Measurements from ENCODE around the gene NFX1.

NFX1 gene

GRCh38 chr9:33288235-33288634 lies 2.1 kb upstream of the NFX1 start:
- Histone ChIP-seq H3K9ac (ENCODE audit: low read depth, low read length) (no peak overlapping the region), H3K36me3 (ENCODE audit: insufficient read depth, low read length) (0 out of 2 replicates have a peak, but pooled peaks cover 5% of the 10 kb centered on the region), H3K9me3 (ENCODE audit: control insufficient read depth, insufficient read depth, low read length) (no peaks in the 10 kb centered on the region), H3K4me1 (ENCODE audit: insufficient read depth, low read length) (no peaks in the 10 kb centered on the region)

- H3K9ac ChIP-seq (ENCODE audit: low read depth, low read length) = no peak overlapping the region
- H3K36me3 ChIP-seq (ENCODE audit: insufficient read depth, low read length) = peaks cover 10% of the 10 kb centered on the region; the same call in 1 of the 2 replicates
- H3K9me3 ChIP-seq (ENCODE audit: control insufficient read depth, insufficient read depth, low read length) = no peaks in the 10 kb centered on the region
- H3K4me1 ChIP-seq (ENCODE audit: insufficient read depth, low read length) = no peaks in the 10 kb centered on the region
Observed at GRCh38 chr9:33288828-33289483, 1.4 kb upstream of the NFX1 start.

GRCh38 chr9:33289496-33289895 lies 820 bp upstream of the NFX1 start:
- no peaks in the 10 kb centered on the region for H3K4me1 ChIP-seq (ENCODE audit: insufficient read depth, low read length)
- H3K9ac ChIP-seq (ENCODE audit: low read depth, low read length) = peak overlapping the region; percentile 69

GRCh38 chr9:33289936-33290246 lies 425 bp upstream of the NFX1 start:
- peaks cover 15% of the 10 kb centered on the region for H3K36me3 ChIP-seq (ENCODE audit: insufficient read depth, low read length)
- H3K9me3 ChIP-seq (ENCODE audit: control insufficient read depth, insufficient read depth, low read length) = no peaks in the 10 kb centered on the region
- peak overlapping the region; percentile 69 for H3K9ac ChIP-seq (ENCODE audit: low read depth, low read length)
- H3K4me1 ChIP-seq (ENCODE audit: insufficient read depth, low read length) = no peaks in the 10 kb centered on the region

More at GRCh38 chr9:33289496-33289895, 820 bp upstream of the NFX1 start:
- H3K36me3 ChIP-seq (ENCODE audit: insufficient read depth, low read length) = peaks cover 12% of the 10 kb centered on the region
- no peaks in the 10 kb centered on the region for H3K9me3 ChIP-seq (ENCODE audit: control insufficient read depth, insufficient read depth, low read length)

GRCh38 chr9:33291031-33291397 lies 698 bp downstream of the NFX1 start:
- peaks cover 21% of the 10 kb centered on the region for H3K36me3 ChIP-seq (ENCODE audit: insufficient read depth, low read length)
- H3K9me3 ChIP-seq (ENCODE audit: control insufficient read depth, insufficient read depth, low read length) = no peaks in the 10 kb centered on the region
- H3K4me1 ChIP-seq (ENCODE audit: insufficient read depth, low read length) = no peaks in the 10 kb centered on the region
- H3K9ac ChIP-seq (ENCODE audit: low read depth, low read length) = peak overlapping the region; percentile 69

GRCh38 chr9:33291901-33292300 lies 1.6 kb downstream of the NFX1 start:
- H3K4me1 ChIP-seq (ENCODE audit: insufficient read depth, low read length) = no peaks in the 10 kb centered on the region
- no peaks in the 10 kb centered on the region for H3K9me3 ChIP-seq (ENCODE audit: control insufficient read depth, insufficient read depth, low read length)
- no peak overlapping the region for H3K9ac ChIP-seq (ENCODE audit: low read depth, low read length)
- peaks cover 29% of the 10 kb centered on the region for H3K36me3 ChIP-seq (ENCODE audit: insufficient read depth, low read length)

GRCh38 chr9:33293782-33294181 lies 3.5 kb downstream of the NFX1 start:
- H3K36me3 ChIP-seq (ENCODE audit: insufficient read depth, low read length) = peaks cover 39% of the 10 kb centered on the region
- H3K4me1 ChIP-seq (ENCODE audit: insufficient read depth, low read length) = no peaks in the 10 kb centered on the region
- no peak overlapping the region for H3K9ac ChIP-seq (ENCODE audit: low read depth, low read length)
- H3K9me3 ChIP-seq (ENCODE audit: control insufficient read depth, insufficient read depth, low read length) = no peaks in the 10 kb centered on the region

GRCh38 chr9:33294670-33295432 lies 4.5 kb downstream of the NFX1 start:
- no peaks in the 10 kb centered on the region for H3K9me3 ChIP-seq (ENCODE audit: control insufficient read depth, insufficient read depth, low read length)
- H3K9ac ChIP-seq (ENCODE audit: low read depth, low read length) = no peak overlapping the region
- no peaks in the 10 kb centered on the region for H3K4me1 ChIP-seq (ENCODE audit: insufficient read depth, low read length)
- H3K36me3 ChIP-seq (ENCODE audit: insufficient read depth, low read length) = peaks cover 43% of the 10 kb centered on the region

- Histone ChIP-seq H3K9ac (ENCODE audit: low read depth, low read length) (no peak overlapping the region), H3K36me3 (ENCODE audit: insufficient read depth, low read length) (peaks cover 45% of the 10 kb centered on the region), H3K4me1 (ENCODE audit: insufficient read depth, low read length) (no peaks in the 10 kb centered on the region), H3K9me3 (ENCODE audit: control insufficient read depth, insufficient read depth, low read length) (no peaks in the 10 kb centered on the region)
Observed at GRCh38 chr9:33295571-33295970, 5.3 kb downstream of the NFX1 start.

GRCh38 chr9:33297432-33297831 lies 7.1 kb downstream of the NFX1 start:
- H3K4me1 ChIP-seq (ENCODE audit: insufficient read depth, low read length) = no peaks in the 10 kb centered on the region
- H3K36me3 ChIP-seq (ENCODE audit: insufficient read depth, low read length) = peaks cover 48% of the 10 kb centered on the region
- no peak overlapping the region for H3K9ac ChIP-seq (ENCODE audit: low read depth, low read length)
- H3K9me3 ChIP-seq (ENCODE audit: control insufficient read depth, insufficient read depth, low read length) = no peaks in the 10 kb centered on the region

GRCh38 chr9:33300546-33300945 lies 10.2 kb downstream of the NFX1 start:
- Histone ChIP-seq H3K9ac (ENCODE audit: low read depth, low read length) (no peak overlapping the region), H3K9me3 (ENCODE audit: control insufficient read depth, insufficient read depth, low read length) (no peaks in the 10 kb centered on the region), H3K4me1 (ENCODE audit: insufficient read depth, low read length) (no peaks in the 10 kb centered on the region), H3K36me3 (ENCODE audit: insufficient read depth, low read length) (peaks cover 51% of the 10 kb centered on the region)

- Histone ChIP-seq H3K9ac (ENCODE audit: low read depth, low read length) (no peak overlapping the region), H3K9me3 (ENCODE audit: control insufficient read depth, insufficient read depth, low read length) (no peaks in the 10 kb centered on the region), H3K36me3 (ENCODE audit: insufficient read depth, low read length) (peaks cover 48% of the 10 kb centered on the region), H3K4me1 (ENCODE audit: insufficient read depth, low read length) (no peaks in the 10 kb centered on the region)
Observed at GRCh38 chr9:33304362-33304761, 14.0 kb downstream of the NFX1 start.

GRCh38 chr9:33306037-33306436 lies 15.7 kb downstream of the NFX1 start:
- H3K9me3 ChIP-seq (ENCODE audit: control insufficient read depth, insufficient read depth, low read length) = no peaks in the 10 kb centered on the region
- peaks cover 38% of the 10 kb centered on the region for H3K36me3 ChIP-seq (ENCODE audit: insufficient read depth, low read length)
- H3K4me1 ChIP-seq (ENCODE audit: insufficient read depth, low read length) = no peaks in the 10 kb centered on the region
- H3K9ac ChIP-seq (ENCODE audit: low read depth, low read length) = no peak overlapping the region

- no peaks in the 10 kb centered on the region for H3K9me3 ChIP-seq (ENCODE audit: control insufficient read depth, insufficient read depth, low read length)
- H3K36me3 ChIP-seq (ENCODE audit: insufficient read depth, low read length) = peaks cover 40% of the 10 kb centered on the region
- H3K4me1 ChIP-seq (ENCODE audit: insufficient read depth, low read length) = no peaks in the 10 kb centered on the region
- H3K9ac ChIP-seq (ENCODE audit: low read depth, low read length) = no peak overlapping the region
Observed at GRCh38 chr9:33307067-33307466, 16.8 kb downstream of the NFX1 start.

- Histone ChIP-seq H3K36me3 (ENCODE audit: insufficient read depth, low read length) (peaks cover 32% of the 10 kb centered on the region), H3K9me3 (ENCODE audit: control insufficient read depth, insufficient read depth, low read length) (no peaks in the 10 kb centered on the region), H3K4me1 (ENCODE audit: insufficient read depth, low read length) (no peaks in the 10 kb centered on the region), H3K9ac (ENCODE audit: low read depth, low read length) (no peak overlapping the region)
Observed at GRCh38 chr9:33309903-33310302, 19.6 kb downstream of the NFX1 start.

All from ES-I3 (cell line).